ENCODE results near the gene AP2M1. TPM values are rescaled to one million over a fixed set of nuclear protein-coding genes. Genes with fewer than 3 reads are reported as not detected.

Gene AP2M1
- total and polyA plus RNA-seq, 2 of the 13 experiments (the other 11 are each of a cell fraction or from before 2014, with no cell fraction given) = 126 to 146 TPM

GRCh38 chr3:184174646-184175492 lies at the start of gene AP2M1 (continued):
- TF ChIP-seq ZNF737 (CRISPR knock-in tag; IDR thresholded peaks at IDR 0.05; ENCODE audit: borderline replicate concordance) (no peak), IRF1 (CRISPR knock-in tag; IDR thresholded peaks at IDR 0.05; ENCODE audit: low read depth) (no peak), PHF20 (CRISPR knock-in tag; IDR thresholded peaks at IDR 0.05) (peak; percentile 63), SNRNP70 (IDR thresholded peaks at IDR 0.05; ENCODE audit: low read depth, low read length) (no peak), KAT8 (CRISPR knock-in tag; IDR thresholded peaks at IDR 0.05) (peak; percentile 44; the same call in 1 of the 2 replicates), MAFG (CRISPR knock-in tag; IDR thresholded peaks at IDR 0.05) (no peak), RBM22 (optimal IDR thresholded peaks at IDR 0.05; ENCODE audit: low read length) (no peak), GRHL1 (CRISPR knock-in tag; conservative IDR thresholded peaks at IDR 0.05) (no peak), CREB3 (CRISPR knock-in tag; IDR thresholded peaks at IDR 0.05) (no peak), KDM5A (IDR thresholded peaks at IDR 0.05; ENCODE audit: borderline replicate concordance, low read length) (no peak; the same call in 1 of the 2 replicates), BCL6 (CRISPR knock-in tag; IDR thresholded peaks at IDR 0.05) (peak; percentile 8; the same call in 1 of the 2 replicates), PAF1 (CRISPR knock-in tag; IDR thresholded peaks at IDR 0.05) (0 out of 2 replicates have a peak, but pooled peaks have one; percentile 15), ATF7 (IDR thresholded peaks at IDR 0.05) (no peak), ATF7 (CRISPR knock-in tag; IDR thresholded peaks at IDR 0.05) (no peak), DDIT3 (CRISPR knock-in tag; IDR thresholded peaks at IDR 0.05) (no peak), MBNL3 (CRISPR knock-in tag; conservative IDR thresholded peaks at IDR 0.05) (no peak), ZNF691 (CRISPR knock-in tag; IDR thresholded peaks at IDR 0.05; ENCODE audit: borderline replicate concordance, low read depth) (no peak), PBX3 (CRISPR knock-in tag; IDR thresholded peaks at IDR 0.05; ENCODE audit: borderline replicate concordance) (no peak), ZKSCAN8 (CRISPR knock-in tag; IDR thresholded peaks at IDR 0.05; ENCODE audit: borderline replicate concordance) (no peak), NCOR1 (IDR thresholded peaks at IDR 0.05; ENCODE audit: borderline replicate concordance, low read length) (no peak), ESRRA (CRISPR knock-in tag; IDR thresholded peaks at IDR 0.05; ENCODE audit: low read depth) (no peak), PITX1 (CRISPR knock-in tag; IDR thresholded peaks at IDR 0.05) (peak; percentile 81), ZNF143 (CRISPR knock-in tag; IDR thresholded peaks at IDR 0.05) (peak; percentile 95), KLF13 (CRISPR knock-in tag; IDR thresholded peaks at IDR 0.05) (no peak), STAT5B (CRISPR knock-in tag; IDR thresholded peaks at IDR 0.05) (no peak)
